PC-3 (cell line): Measurements from ENCODE around the gene IFNG.

ENCODE experiments used
- EZH2 ChIP-seq: fragments of 300-600 bp; sonication (generic); IDR thresholded peaks from one replicate; pipeline ENCODE4 v1.6.1; 2017; ENCODE audit warnings: antibody characterized with exemption, mild to moderate bottlenecking, low read length; ENCODE audit not compliant: unreplicated experiment
- EZH2phosphoT487 ChIP-seq: fragments of 300-600 bp; sonication (generic); IDR thresholded peaks from 2 replicates; pipeline ENCODE4 v1.6.1; 2018; ENCODE audit warnings: mild to moderate bottlenecking, antibody characterized with exemption, low read length, borderline replicate concordance
- TF ChIP-seq, protein P1 (sequence below): fragments of 300-600 bp; sonication (generic); conservative IDR thresholded peaks from 2 replicates; pipeline ENCODE4 v1.5.1; 2017; ENCODE audit warnings: antibody characterized with exemption, low read depth, mild to moderate bottlenecking, low read length

DNA sequence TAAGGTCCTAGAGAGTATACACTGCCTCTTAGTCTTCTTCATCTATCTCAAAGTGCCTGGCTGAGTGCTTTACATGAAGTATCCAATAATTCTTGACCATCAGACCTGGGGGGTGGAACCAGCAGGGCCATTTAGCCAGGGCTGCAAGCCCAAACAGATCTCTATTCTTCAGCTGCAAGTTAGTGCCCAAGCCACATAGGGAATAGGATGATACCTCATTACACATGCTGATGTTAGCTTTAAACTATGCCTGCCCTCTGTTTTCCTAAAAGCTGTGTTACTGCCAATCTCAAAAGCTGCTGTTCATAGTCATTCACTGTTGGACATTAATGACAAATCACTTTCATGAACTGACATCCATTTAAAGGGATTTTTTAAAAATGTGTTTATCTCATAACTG lies 16.7 kb upstream of the IFNG start:
- TF ChIP-seq EZH2 (no peak), EZH2phosphoT487 (no peak)
- TF ChIP-seq, protein P1, sequence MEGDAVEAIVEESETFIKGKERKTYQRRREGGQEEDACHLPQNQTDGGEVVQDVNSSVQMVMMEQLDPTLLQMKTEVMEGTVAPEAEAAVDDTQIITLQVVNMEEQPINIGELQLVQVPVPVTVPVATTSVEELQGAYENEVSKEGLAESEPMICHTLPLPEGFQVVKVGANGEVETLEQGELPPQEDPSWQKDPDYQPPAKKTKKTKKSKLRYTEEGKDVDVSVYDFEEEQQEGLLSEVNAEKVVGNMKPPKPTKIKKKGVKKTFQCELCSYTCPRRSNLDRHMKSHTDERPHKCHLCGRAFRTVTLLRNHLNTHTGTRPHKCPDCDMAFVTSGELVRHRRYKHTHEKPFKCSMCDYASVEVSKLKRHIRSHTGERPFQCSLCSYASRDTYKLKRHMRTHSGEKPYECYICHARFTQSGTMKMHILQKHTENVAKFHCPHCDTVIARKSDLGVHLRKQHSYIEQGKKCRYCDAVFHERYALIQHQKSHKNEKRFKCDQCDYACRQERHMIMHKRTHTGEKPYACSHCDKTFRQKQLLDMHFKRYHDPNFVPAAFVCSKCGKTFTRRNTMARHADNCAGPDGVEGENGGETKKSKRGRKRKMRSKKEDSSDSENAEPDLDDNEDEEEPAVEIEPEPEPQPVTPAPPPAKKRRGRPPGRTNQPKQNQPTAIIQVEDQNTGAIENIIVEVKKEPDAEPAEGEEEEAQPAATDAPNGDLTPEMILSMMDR, result no peak
